GM12878 (cell line): ENCODE measurements around the gene SHD. TPM values are rescaled to one million over a fixed set of nuclear protein-coding genes. Genes with fewer than 3 reads are reported as not detected.
A peak's percentile ranks its signal among the peaks of the same experiment; 100 is the strongest.

Experiments used
- ATAC-seq: fragments of 200-7000 bp; cut with Tn5 transposase; 3 replicates; pipeline ENCODE4 v1.9.1; 2020; ENCODE audit warnings: mild to moderate bottlenecking, moderate library complexity
- BruUV-seq: library from RNA; stranded (reverse); fragments of 400-500 nt; replicated peaks from 2 replicates; lab custom pipeline; 2021; lab: Mats Ljungman, UMichigan
- CTCF ChIA-PET: fragments of 300-600 bp; sonication (Branson Sonifier 250); formaldehyde crosslinking; extraction: SDS; loops from one replicate; lab custom pipeline; 2021; ENCODE audit warnings: inconsistent platforms; lab: Yijun Ruan, JAX
- POLR2A ChIA-PET: fragments of 350-600 bp; formaldehyde crosslinking; extraction: SDS; loops from one replicate; lab custom pipeline; 2021; ENCODE audit warnings: inconsistent platforms; lab: Charles Lee
- RAD21 ChIA-PET: fragments of 300-600 bp; sonication (Branson Sonifier 250); formaldehyde crosslinking; loops from one replicate; lab custom pipeline; 2023; ENCODE audit warnings: antibody characterized with exemption; ENCODE audit not compliant: unreplicated experiment; lab: Charles Lee
- SMC1A ChIA-PET: fragments of 300-600 bp; sonication (Branson Sonifier 250); formaldehyde crosslinking; loops from one replicate; lab custom pipeline; 2023; ENCODE audit not compliant: unreplicated experiment, uncharacterized antibody; lab: Charles Lee
- DNase-seq: peaks from one replicate; pipeline ENCODE4 v3.0.0-alpha.2; 2011; ENCODE audit warnings: low read depth, low spot score
- FAIRE-seq: peaks from 3 replicates; lab custom pipeline; 2011; peaks lifted over from hg19 to GRCh38; lab: Jason Lieb, UNC
- H2AFZ ChIP-seq: 2 replicates; pipeline ENCODE4 v1.6.0; 2011; ENCODE audit warnings: low read depth, low read length, control low read depth; ENCODE audit not compliant: control insufficient read depth
- H3K27ac ChIP-seq: 2 replicates; pipeline ENCODE4 v1.5.1; 2011; ENCODE audit warnings: control low read depth; ENCODE audit not compliant: control insufficient read depth, insufficient read depth
- H3K27me3 ChIP-seq, 2 experiments: replicated peaks in 1 of 2; 2 replicates each; pipeline versions ENCODE4 v1.6.0 to v1.6.1; 2011; ENCODE audit warnings: low read length in 1 of 2; ENCODE audit not compliant: control insufficient read depth in 2 of 2, insufficient read depth in 2 of 2
- H3K36me3 ChIP-seq, 2 experiments: 2 replicates each; pipeline ENCODE4 v1.5.1; 2011; ENCODE audit warnings: low read length in 1 of 2; ENCODE audit not compliant: control insufficient read depth in 2 of 2, insufficient read depth in 2 of 2
- H3K4me1 ChIP-seq: 2 replicates; pipeline ENCODE4 v1.6.1; 2011; ENCODE audit warnings: mild to moderate bottlenecking, low read length, moderate library complexity, mixed read lengths; ENCODE audit not compliant: control insufficient read depth, insufficient read depth
- H3K4me2 ChIP-seq: 2 replicates; pipeline ENCODE4 v1.6.0; 2011; ENCODE audit warnings: control low read depth; ENCODE audit not compliant: control insufficient read depth, insufficient read depth
- H3K4me3 ChIP-seq: fragments of 200-600 bp; sonication (generic); 2 replicates; pipeline ENCODE4 v1.5.1; 2016
- H3K79me2 ChIP-seq: 2 replicates; pipeline ENCODE4 v1.6.0; 2011; ENCODE audit warnings: low read length; ENCODE audit not compliant: control insufficient read depth, insufficient read depth
- H3K9ac ChIP-seq: 2 replicates; pipeline ENCODE4 v1.8.0; 2011; ENCODE audit warnings: low read length, control low read depth, mixed read lengths; ENCODE audit not compliant: control insufficient read depth, insufficient read depth
- H3K9me3 ChIP-seq: replicated peaks from 3 replicates; pipeline ENCODE4 v1.5.1; 2011; ENCODE audit warnings: mild to moderate bottlenecking, low read length; ENCODE audit not compliant: control insufficient read depth, insufficient read depth
- H4K20me1 ChIP-seq: 2 replicates; pipeline ENCODE4 v1.6.0; 2011; ENCODE audit not compliant: control insufficient read depth, insufficient read depth
- CREM ChIP-seq: IDR thresholded peaks from 2 replicates; pipeline ENCODE4 v1.6.1; 2014; ENCODE audit warnings: antibody characterized with exemption, low read depth
- E2F4 ChIP-seq: IDR thresholded peaks from 2 replicates; pipeline ENCODE4 v1.6.1; 2012; ENCODE audit warnings: low read depth, low read length, improper control_type of control experiment
- MLLT1 ChIP-seq: fragments of 450-650 bp; IDR thresholded peaks from 2 replicates; pipeline ENCODE4 v1.6.1; 2016; ENCODE audit warnings: mild to moderate bottlenecking
- NRF1 ChIP-seq: conservative IDR thresholded peaks from 2 replicates; pipeline ENCODE4 v1.6.1; 2011; ENCODE audit warnings: mild to moderate bottlenecking, low read depth, low read length, improper control_type of control experiment
- POLR2A ChIP-seq: IDR thresholded peaks from 2 replicates; pipeline ENCODE4 v1.6.1; 2011; ENCODE audit warnings: low read depth, mild to moderate bottlenecking, low read length
- SIX5 ChIP-seq: IDR thresholded peaks from 2 replicates; pipeline ENCODE4 v1.6.1; 2011; ENCODE audit warnings: mild to moderate bottlenecking, low read depth, low read length, moderate library complexity; ENCODE audit not compliant: severe bottlenecking
- TARDBP ChIP-seq: IDR thresholded peaks from 2 replicates; pipeline ENCODE4 v1.6.1; 2016; ENCODE audit warnings: borderline replicate concordance
- WGBS: methylation state at CpG from one replicate; pipeline ENCODE4 v1.1.6; 2016; ENCODE audit warnings: low lambda C conversion rate; ENCODE audit not compliant: insufficient replicate concordance, insufficient coverage; ENCODE audit errors: missing lambda C conversion rate; 5-methylcytosine and 5-hydroxymethylcytosine counted together
- in situ Hi-C: fragments of 300-500 bp; cut with MboI; formaldehyde crosslinking; loops from 9 replicates; pipeline ENCODE4 v1.14.3; 2018; ENCODE audit warnings: mixed read lengths
- intact Hi-C: fragments of 100-400 bp; cut with micrococcal nuclease; formaldehyde crosslinking; loops from one replicate; pipeline ENCODE4 v1.14.2; 2022; ENCODE audit not compliant: unreplicated experiment
- polyA plus RNA-seq, 11 experiments: library from polyadenylated mRNA; depleted of rRNA in 4 of 11; unstranded in 6 of 11; stranded (reverse) in 5 of 11; fragments of >200 nt; fragmentation: Nextera tagmentation in 4 of 11; fragmentation: Illumina TruSeq in 1 of 11; extraction: Ambion mirVana in 4 of 11; extraction: Trizol in 1 of 11; gene quantifications; 1 replicate in 1 of 11; 2 replicates in 10 of 11; pipeline versions ENCODE4 v1.2.1 to v1.2.3, GENCODE V29; 2011 to 2016; ENCODE audit warnings: inconsistent platforms in 2 of 11, missing spikeins in 2 of 11, low read depth in 1 of 11
- total RNA-seq, 4 experiments: library from RNA; depleted of rRNA in 3 of 4; stranded (reverse); fragments of >200 nt in 3 of 4; fragmentation: Illumina TruSeq in 1 of 4; extraction: Trizol in 1 of 4; gene quantifications; 2 replicates each; pipeline versions ENCODE4 v1.2.1 to v1.2.3, GENCODE V29; 2013 to 2021

SHD gene
- total and polyA plus RNA-seq, 10 of the 15 experiments (the other 5 are each of a cell fraction or from before 2014, with no cell fraction given), result 0.09 TPM; not detected in 9

DNA sequence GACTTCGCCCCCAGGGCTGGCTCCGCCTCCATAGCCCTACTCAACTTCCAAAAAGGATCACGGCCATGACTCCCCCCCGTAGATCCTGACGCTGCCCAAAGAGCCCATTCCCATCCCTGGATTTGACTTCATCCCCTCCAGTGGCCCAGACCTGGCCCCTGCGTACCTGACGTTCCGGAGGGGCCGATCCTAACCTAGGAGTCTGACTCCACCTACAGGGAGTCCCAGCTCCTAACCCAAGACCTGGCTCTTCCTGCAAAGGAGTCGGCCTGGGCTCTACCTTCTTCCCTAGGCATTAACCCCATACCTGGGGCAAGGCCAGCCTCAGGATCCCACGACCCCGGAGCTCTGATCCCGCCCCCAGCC lies 48.8 kb downstream of the SHD start:
- Histone ChIP-seq H3K79me2 (no peaks in the 10 kb centered on the region; the same call in 1 of the 2 replicates), H3K27ac (no peak overlapping the region), H3K9ac (no peak overlapping the region), H3K4me2 (peak overlapping the region; percentile 75), H4K20me1 (no peaks in the 10 kb centered on the region), H3K36me3 (no peaks in the 10 kb centered on the region), H2AFZ (peak overlapping the region; percentile 68), H3K27me3 (no peaks in the 10 kb centered on the region), H3K9me3 (no peaks in the 10 kb centered on the region; the same call in 2 of the 3 replicates), H3K4me3 (peak overlapping the region; percentile 12; the same call in 1 of the 2 replicates), H3K4me1 (peaks cover 8% of the 10 kb centered on the region; the same call in 1 of the 2 replicates)
- ChIA-PET POLR2A (interaction anchor here (1.0 kb wide), 2 partner anchors 15 to 74 kb away, joined by 3 to 17 read pairs; partner anchors contain the start of genes CHAF1A and MPND), RAD21 (interaction anchor here (0.8 to 1.0 kb wide), 4 partner anchors 11 to 95 kb away, joined by 3 to 12 read pairs (median 4); partner anchors contain the start of genes CHAF1A, MPND and STAP2), CTCF (interaction anchor here (0.7 to 1.2 kb wide), 3 partner anchors 15 to 66 kb away, joined by 3 to 5 read pairs (median 5); partner anchors contain the start of gene MPND), SMC1A (no interaction called here)
- intact Hi-C loops, result no loop called here
- WGBS, result 56% methylated on average over 12 of the region's 13 CpGs
- no TSS peak for BruUV-seq
- TF ChIP-seq SIX5, result no peak
- no peak for TF ChIP-seq MLLT1
- no peak for TF ChIP-seq TARDBP
- TF ChIP-seq E2F4, result no peak
- TF ChIP-seq NRF1, result no peak
- TF ChIP-seq POLR2A, result no peak
- TF ChIP-seq CREM, result no peak
- FAIRE-seq, result no peak
- no peak for DNase-seq
- in situ Hi-C loops, result no loop called here
- ATAC-seq, result no peak
